ENCODE results near the gene CIT. TPM values are rescaled to one million over a fixed set of nuclear protein-coding genes. Genes with fewer than 3 reads are reported as not detected.

Gene CIT
- total and polyA plus RNA-seq, 10 of the 15 experiments (the other 5 are each of a cell fraction or from before 2014, with no cell fraction given), result 1.0 to 38.2 (median 14.9) TPM

GRCh38 chr12:119721306-119721705 lies 155.8 kb downstream of the CIT start:
- ChIA-PET POLR2A (no interaction called here), RAD21 (ENCODE audit: unreplicated experiment) (no interaction called here), CTCF (no interaction called here), SMC1A (ENCODE audit: uncharacterized antibody, unreplicated experiment) (no interaction called here)
- H3K9me3 ChIP-seq (replicated peaks; ENCODE audit: control insufficient read depth, insufficient read depth, low read length), result no peaks in the 10 kb centered on the region
- peaks cover 5 to 9% of the 10 kb centered on the region in 2 experiments; a peak in 3 of 4 replicates for H3K36me3 ChIP-seq (ENCODE audit: control insufficient read depth in 2 of 2, insufficient read depth in 2 of 2, low read length in 1 of 2)
- H3K79me2 ChIP-seq (ENCODE audit: control insufficient read depth, insufficient read depth, low read length), result no peaks in the 10 kb centered on the region
- no TSS peak for BruUV-seq (replicated peaks)
- no peaks in the 10 kb centered on the region for H3K4me1 ChIP-seq (ENCODE audit: control insufficient read depth, insufficient read depth, low read length)
- H3K4me3 ChIP-seq, result no peak overlapping the region
- H3K27ac ChIP-seq (ENCODE audit: control insufficient read depth, insufficient read depth), result no peak overlapping the region
- intact Hi-C loops (cut with micrococcal nuclease; ENCODE audit: unreplicated experiment) (no loop called here), in situ Hi-C loops (cut with MboI) (no loop called here)
- no peak overlapping the region for H3K9ac ChIP-seq (ENCODE audit: control insufficient read depth, insufficient read depth, low read length)
- DNase-seq (ENCODE audit: low read depth, low spot score) (no peak), FAIRE-seq (no peak), ATAC-seq (no peak)
- no peaks in the 10 kb centered on the region for H3K27me3 ChIP-seq (replicated peaks in 1 of 2; ENCODE audit: control insufficient read depth in 2 of 2, insufficient read depth in 2 of 2, low read length in 1 of 2)
- WGBS (ENCODE audit: insufficient coverage, insufficient replicate concordance, low lambda C conversion rate, missing lambda C conversion rate), result 99% methylated on average over 4 of the region's 4 CpGs
- H4K20me1 ChIP-seq (ENCODE audit: control insufficient read depth, insufficient read depth), result no peaks in the 10 kb centered on the region
- no peak overlapping the region for H2AFZ ChIP-seq (ENCODE audit: control insufficient read depth, low read depth, low read length)
- no peak for TF ChIP-seq CHD4 (IDR thresholded peaks at IDR 0.05)
- TF ChIP-seq IRF3 (IDR thresholded peaks at IDR 0.05), result no peak
- TF ChIP-seq STAT1 (conservative IDR thresholded peaks at IDR 0.05), result no peak
- no peak for TF ChIP-seq ZNF217 (IDR thresholded peaks at IDR 0.05)
- no peak for TF ChIP-seq JUNB (IDR thresholded peaks at IDR 0.05)
- no peak for TF ChIP-seq HDAC6 (IDR thresholded peaks at IDR 0.05; ENCODE audit: unreplicated experiment)
- no peak for TF ChIP-seq NFYA (IDR thresholded peaks at IDR 0.05; ENCODE audit: borderline replicate concordance, low read depth, low read length)
- no peak for TF ChIP-seq ASH2L (IDR thresholded peaks at IDR 0.05; ENCODE audit: borderline replicate concordance, low read depth)
- no peak for TF ChIP-seq CHD1 (IDR thresholded peaks at IDR 0.05; ENCODE audit: low read depth, low read length)
- no peak for TF ChIP-seq RFX5 (IDR thresholded peaks at IDR 0.05; ENCODE audit: low read depth, low read length)
- TF ChIP-seq POLR2AphosphoS5 (IDR thresholded peaks at IDR 0.05; ENCODE audit: low read length), result no peak
- TF ChIP-seq E2F8 (IDR thresholded peaks at IDR 0.05; ENCODE audit: low read depth, partially characterized antibody), result no peak
- TF ChIP-seq ZBTB11 (CRISPR knock-in tag; IDR thresholded peaks at IDR 0.05), result no peak
- no peak for TF ChIP-seq MYB (IDR thresholded peaks at IDR 0.05; ENCODE audit: borderline replicate concordance, low read depth, low read length)
- H3K4me2 ChIP-seq (ENCODE audit: control insufficient read depth, insufficient read depth), result no peak overlapping the region
